Stimulated activated CD4-positive, alpha-beta T cell treated with anti-CD3 and anti-CD28 coated beads, Interleukin-4, amount 100 ng/mL, for 48 hours (primary cell): ENCODE measurements around the gene SLC22A25.
"Not testable (repeated sequence)": the region's sequence is repeated elsewhere in the genome, so short reads cannot be mapped to it uniquely, and the experiment has no call there.

ENCODE experiments used
- DNase-seq, 2 donors: peaks; one replicate each; pipeline ENCODE4 v3.0.0-alpha.2; 2020; ENCODE audit warnings: low read depth in 2 of 2

The SLC22A25 gene

DNA sequence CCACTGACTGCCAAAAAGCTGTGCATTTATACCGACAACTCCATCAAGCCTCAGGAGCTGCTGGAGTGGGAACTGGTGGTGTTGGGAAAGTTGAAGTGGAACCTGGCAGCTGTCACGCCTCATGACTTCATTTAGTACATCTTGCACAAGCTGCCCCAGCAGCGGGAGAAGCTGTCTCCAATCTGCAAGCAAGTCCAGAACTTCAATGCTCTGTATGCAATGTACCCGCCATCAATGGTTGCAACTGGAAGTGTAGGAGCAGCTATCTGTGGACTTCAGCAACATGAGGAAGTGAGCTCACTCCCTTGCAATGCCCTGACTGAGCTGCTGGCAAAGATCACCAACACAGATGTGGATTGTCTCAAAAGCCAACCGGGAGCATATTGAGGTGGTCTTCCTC lies at the start of gene SLC22A25:
Gene SLC22A25, minus strand, starts transcription at position 67 of the 400 bp plus-strand sequence. CDS start 13,947 bp downstream, outside the sequence.
- DNase-seq = no peak

- DNase-seq = no peak
Measured at GRCh38 chr11:63290285-63290684, 46.9 kb upstream of the SLC22A25 start.

DNA sequence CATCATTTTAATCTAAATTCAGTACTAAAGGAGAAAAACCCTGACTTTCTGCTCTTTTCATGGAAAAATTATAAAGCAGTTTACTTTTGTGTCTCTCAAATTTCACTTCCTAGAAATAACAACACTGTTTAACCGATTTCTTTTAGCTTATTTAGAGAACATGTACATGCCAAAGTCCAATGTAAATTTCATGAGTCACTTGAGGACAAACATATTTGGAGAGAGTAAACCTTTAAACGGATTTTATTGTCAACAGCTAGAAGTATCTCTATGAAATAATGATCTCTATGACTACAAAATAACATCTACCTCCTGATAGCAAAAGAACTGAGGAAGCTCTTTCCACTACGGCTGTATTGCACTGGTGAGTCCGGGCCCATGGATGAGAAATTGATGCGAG lies 46.3 kb upstream of the SLC22A25 start:
- DNase-seq = no peak

- DNase-seq = no peak
Measured at GRCh38 chr11:63282579-63282978, 39.2 kb upstream of the SLC22A25 start.

GRCh38 chr11:63280920-63281319 lies 37.5 kb upstream of the SLC22A25 start:
- DNase-seq = no peak

DNA sequence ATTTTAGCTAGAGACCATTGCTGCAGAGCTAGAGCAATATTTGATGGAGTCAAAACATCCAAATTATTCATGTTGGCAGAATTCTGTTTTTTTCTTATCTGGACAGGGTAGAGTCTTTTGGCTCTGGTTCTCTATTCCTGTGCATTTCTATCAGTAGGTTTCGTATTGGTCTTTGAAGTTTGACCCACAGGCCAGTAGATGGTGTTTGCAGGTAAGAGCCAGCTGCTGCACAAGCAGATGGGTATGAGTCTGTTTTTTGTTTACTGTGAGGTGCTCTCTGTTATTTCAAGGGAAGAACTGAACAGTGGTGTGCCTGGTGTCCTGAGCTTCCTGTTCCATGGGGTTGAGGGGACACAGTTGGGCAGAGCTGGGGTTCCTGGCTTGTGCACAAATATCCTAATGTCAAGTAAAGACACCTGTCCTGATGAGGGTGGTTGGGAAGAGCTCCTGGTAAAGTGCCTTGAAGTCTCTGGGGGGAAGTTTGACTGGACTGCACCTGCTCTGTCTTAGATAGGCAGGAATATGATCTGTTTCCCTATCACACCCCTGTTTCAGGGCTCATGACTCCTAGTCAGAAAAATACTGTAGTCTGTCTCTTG lies 34.0 kb upstream of the SLC22A25 start:
- no peak for DNase-seq

- DNase-seq = no peak
Measured at GRCh38 chr11:63274776-63275175, 31.4 kb upstream of the SLC22A25 start.

- no peak for DNase-seq
Measured at GRCh38 chr11:63273685-63274084, 30.3 kb upstream of the SLC22A25 start.

DNA sequence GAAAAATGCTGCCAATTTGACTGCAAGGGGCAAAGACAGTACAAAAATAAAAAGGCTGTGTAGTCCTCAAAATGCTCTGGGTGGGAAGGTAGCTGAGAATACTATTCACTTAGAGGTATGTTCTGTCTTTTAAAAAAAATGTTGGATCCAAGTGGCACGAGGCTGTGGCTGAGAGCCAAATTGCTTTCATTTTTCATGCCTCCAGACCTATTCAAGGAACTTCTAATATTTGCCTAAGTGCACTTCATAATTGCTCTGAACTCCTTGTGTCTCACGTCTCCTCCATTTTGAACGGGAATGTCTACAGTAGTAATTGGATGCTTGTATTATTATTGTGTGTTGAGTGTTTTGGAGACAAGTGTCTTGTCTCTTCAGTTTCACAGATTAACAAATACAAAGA lies 19.1 kb upstream of the SLC22A25 start:
- DNase-seq = no peak

DNA sequence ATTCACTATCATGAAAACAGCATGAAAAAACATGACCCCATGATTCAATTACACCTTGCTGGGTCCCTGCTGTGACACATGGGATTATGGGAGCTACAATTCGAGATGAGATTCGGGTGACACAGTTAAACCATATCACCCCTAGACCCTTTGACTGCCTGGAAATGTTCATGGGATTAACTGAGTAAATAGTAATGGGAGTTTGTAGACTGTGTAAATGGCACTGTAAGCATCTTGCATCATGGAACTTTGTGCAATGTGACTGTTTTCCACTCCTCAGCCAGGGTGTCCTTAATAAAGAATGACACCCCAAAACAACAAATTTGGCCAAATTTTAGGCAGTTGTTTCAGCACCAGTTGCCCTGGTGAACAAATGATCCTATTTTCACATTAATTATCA lies 7.9 kb upstream of the SLC22A25 start:
- no peak for DNase-seq

DNA sequence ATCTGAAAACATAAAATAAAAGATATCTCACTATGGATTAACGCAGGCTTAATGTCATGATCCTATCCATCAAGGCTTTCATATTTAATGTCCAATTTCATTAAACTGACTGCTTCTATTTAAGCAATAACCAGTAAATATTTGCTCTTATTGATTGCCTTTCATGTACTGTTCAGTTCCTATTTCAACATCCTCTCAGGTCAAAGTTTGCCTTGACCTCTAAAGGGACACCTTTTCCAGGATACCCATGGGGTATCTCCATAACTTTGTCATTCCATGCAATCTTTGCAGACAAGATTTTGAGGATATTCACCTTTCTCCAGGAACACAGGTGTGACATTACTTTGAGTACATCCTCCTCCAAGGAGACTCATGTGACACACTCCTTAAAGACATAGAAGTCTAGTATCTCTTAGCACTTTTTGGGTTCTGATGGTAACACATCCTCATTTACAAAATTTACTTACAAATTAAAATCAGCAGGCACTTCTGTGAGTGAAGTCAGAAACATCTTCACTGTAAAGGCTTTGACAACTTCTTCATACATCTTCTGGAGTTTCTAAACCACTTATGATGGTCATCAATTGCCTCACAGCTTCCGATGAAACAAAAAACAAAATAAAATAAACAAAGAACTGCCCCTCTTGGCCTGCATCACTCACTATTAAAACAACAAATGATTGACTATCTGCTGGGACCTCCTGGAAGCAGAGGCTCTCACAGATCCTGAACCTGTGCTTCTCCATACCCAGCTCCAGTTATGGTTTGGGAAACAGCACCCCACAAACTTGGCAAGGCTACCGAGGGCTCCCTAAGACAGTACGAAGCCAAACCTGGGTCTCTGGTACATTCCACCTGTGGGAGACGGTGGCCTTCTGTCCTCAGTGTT lies 7.0 kb upstream of the SLC22A25 start:
- DNase-seq = no peak

GRCh38 chr11:63248966-63249365 lies 5.6 kb upstream of the SLC22A25 start:
- DNase-seq = no peak

DNA sequence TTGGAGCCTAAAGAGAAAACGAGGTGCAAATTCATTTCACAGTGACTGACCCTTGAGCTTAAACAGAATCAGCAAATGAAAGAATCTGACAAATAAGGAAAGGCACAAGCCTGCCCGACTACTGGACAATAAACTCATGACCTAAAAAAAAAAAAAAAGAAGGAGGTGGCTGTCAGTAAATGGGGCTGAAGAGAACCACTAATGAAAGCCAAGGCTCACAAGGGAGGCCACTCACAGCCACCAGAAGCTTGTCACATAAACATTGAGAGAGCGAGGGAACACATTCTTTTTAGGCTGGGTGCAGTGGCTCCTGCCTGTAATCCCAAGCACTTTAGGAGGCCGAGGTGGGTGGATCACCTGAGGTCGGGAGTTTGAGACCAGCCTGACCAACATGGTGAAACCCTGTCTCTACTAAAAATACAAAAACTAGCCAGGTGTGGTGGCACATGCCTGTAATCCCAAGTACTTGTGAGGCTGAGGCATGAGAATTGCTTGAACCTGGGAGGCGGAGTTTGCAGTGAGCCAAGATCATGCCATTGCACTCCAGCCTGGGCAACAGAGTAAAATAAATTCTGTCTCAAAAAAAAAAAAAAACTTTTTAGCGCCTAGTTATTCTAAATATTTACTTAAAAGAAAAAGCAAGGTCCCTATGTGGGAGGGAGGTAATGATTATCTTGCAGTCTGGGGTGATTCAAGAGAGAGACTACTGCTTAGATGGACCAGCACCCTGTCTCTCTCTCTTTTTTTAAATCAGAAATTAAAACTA lies 4.0 kb upstream of the SLC22A25 start:
- DNase-seq = not testable (repeated sequence)

DNA sequence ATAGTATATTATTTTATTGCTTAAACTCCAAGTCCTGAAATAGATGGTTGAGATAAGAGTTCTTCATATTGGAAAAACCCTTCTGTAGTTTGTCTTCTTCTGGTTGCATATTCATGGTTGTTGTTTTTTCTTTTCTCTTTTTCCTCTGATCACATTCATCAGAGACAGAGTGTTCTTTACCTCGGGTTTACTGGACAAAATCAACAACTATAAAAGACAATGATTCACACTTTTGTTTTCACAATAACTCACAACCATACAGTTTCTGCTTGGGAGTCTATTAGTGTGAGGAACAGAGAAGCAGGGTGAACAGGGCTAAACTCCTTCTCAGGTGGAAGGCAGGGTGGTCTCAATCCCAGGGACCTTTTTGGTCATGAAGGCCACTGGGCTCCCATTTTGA lies 2.6 kb upstream of the SLC22A25 start:
- no peak for DNase-seq

DNA sequence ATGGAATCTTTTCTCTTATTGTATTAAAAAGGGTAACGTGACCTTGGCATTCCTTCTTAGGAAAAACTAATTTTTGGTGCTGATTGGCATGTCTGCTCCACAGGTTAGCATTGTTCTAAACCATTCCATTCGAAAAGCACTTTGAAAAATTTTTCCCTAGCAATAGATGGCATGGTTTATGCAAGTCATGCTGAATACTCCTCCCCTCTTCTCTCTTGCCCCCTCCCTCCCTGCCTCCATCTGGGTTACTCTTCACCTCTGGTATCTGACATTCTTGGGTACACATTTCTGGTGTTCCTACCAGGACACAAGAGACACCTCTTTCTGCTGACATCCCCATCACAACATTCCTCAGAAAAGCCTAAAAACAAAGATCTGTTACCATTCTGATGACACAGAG lies 1.5 kb upstream of the SLC22A25 start:
- DNase-seq = no peak

- no peak for DNase-seq
Measured at GRCh38 chr11:63242089-63242781, 1.2 kb downstream of the SLC22A25 start.

DNA sequence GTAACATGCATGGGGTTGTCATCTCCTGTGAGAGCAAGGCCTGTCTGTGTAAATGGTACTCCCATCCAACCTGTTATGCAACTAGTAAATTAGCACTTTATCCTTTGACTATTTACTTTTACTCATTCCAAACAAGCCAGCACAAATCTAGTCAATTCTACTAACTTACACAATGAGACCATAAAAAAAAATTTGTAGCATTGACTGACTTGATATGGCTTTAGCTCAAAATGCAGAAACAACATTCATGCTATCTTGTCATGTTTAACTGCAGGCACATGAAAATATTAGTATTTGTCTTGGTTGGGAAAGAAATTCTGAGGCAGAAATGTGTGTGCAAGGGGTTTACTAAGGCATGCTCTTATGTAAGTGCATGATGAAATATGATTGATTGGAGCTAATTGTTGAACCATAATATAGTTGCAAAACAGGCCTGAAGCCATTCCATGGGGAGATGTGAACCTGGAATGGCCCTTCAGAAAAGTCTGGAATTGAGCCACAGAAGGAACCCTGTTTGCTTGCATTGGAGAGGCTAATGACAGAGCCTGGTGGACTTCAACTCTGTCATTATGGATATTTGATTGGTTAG lies 2.5 kb downstream of the SLC22A25 start:
- DNase-seq = no peak

GRCh38 chr11:63240098-63240497 lies 3.3 kb downstream of the SLC22A25 start:
- DNase-seq = no peak

DNA sequence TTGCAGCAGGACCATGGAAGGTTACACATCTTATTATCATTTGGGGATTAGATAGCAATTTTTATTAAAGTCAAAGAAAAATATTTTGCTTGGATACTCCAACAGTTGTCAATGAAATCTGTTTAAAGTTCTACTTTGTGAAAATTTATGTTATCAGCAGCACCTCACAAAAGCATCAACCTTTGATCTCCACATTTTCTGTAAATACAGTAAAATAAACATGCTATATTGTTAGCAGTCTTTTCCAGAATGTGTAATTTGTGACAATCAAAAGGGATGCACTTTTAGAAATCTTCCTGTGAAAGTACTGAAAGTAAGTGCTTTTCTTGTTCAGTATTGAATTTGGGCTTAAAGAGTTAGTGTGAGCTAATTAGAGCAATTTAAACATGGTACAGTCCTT lies 4.1 kb downstream of the SLC22A25 start:
- no peak for DNase-seq

DNA sequence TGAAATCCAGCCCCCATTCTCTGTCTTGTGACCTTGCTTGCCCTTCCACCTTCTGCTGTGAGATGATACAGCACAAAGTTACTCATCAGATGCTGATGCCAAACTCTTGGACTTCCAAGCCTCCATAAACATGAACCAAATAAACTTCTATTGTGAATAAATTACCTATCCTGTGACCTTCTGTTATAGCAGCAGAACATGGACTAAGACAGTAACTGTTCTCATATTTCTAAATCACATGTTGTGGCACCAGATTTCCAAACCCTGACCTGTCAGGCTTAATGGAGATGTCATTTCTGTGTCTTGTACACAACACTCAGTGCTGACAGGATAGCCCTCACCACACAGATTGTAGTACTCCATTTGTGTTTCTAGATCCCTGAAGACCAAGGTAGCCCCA lies 6.0 kb downstream of the SLC22A25 start:
- DNase-seq = no peak
